Mononuclear cell (primary cell): Measurements from ENCODE around the gene CEND1. TPM values are rescaled to one million over a fixed set of nuclear protein-coding genes. Genes with fewer than 3 reads are reported as not detected.

Experiments
- H3K27me3 ChIP-seq: 2 replicates; pipeline ENCODE4 v1.6.0; 2011; ENCODE audit warnings: low read length, control low read depth; ENCODE audit not compliant: insufficient read depth
- H3K4me1 ChIP-seq: 2 replicates; pipeline ENCODE4 v1.5.1; 2011; ENCODE audit warnings: mild to moderate bottlenecking, low read length, control low read depth; ENCODE audit not compliant: insufficient read depth
- H3K4me3 ChIP-seq: 2 replicates; pipeline ENCODE4 v1.5.1; 2011; ENCODE audit warnings: mild to moderate bottlenecking, low read length, moderate library complexity
- H3K9me3 ChIP-seq: 2 replicates; pipeline ENCODE4 v1.5.1; 2011; ENCODE audit warnings: low read depth, mild to moderate bottlenecking, control low read depth, low read length
- total RNA-seq: library from RNA; depleted of rRNA; stranded (reverse); fragments of >200 nt; gene quantifications from one replicate; pipeline ENCODE4 v1.2.3, GENCODE V29; 2012

CEND1 gene
- total RNA-seq, 1 donor = not detected

GRCh38 chr11:796565-797295, 6.8 kb upstream of the CEND1 start:
- no peaks in the 10 kb centered on the region for H3K9me3 ChIP-seq

GRCh38 chr11:795634-796564, 6.0 kb upstream of the CEND1 start:
- no peaks in the 10 kb centered on the region for H3K9me3 ChIP-seq
- peaks cover 30% of the 10 kb centered on the region for H3K4me1 ChIP-seq
- H3K4me3 ChIP-seq = peak overlapping the region; percentile 49
- H3K27me3 ChIP-seq = no peaks in the 10 kb centered on the region

More at GRCh38 chr11:796565-797295, 6.8 kb upstream of the CEND1 start:
- no peaks in the 10 kb centered on the region for H3K27me3 ChIP-seq
- H3K4me3 ChIP-seq = peak overlapping the region; percentile 79
- peaks cover 30% of the 10 kb centered on the region for H3K4me1 ChIP-seq

GRCh38 chr11:794766-795633, 5.1 kb upstream of the CEND1 start:
- H3K9me3 ChIP-seq = no peaks in the 10 kb centered on the region
- H3K4me1 ChIP-seq = peaks cover 30% of the 10 kb centered on the region
- H3K27me3 ChIP-seq = no peaks in the 10 kb centered on the region
- no peak overlapping the region for H3K4me3 ChIP-seq

- no peaks in the 10 kb centered on the region for H3K9me3 ChIP-seq
- no peak overlapping the region for H3K4me3 ChIP-seq
- peaks cover 4% of the 10 kb centered on the region for H3K27me3 ChIP-seq
- peaks cover 30% of the 10 kb centered on the region for H3K4me1 ChIP-seq
These were observed 4.3 kb upstream of the CEND1 start for GRCh38 chr11:794013-794765.

GRCh38 chr11:793556-793955, 3.7 kb upstream of the CEND1 start:
- Histone ChIP-seq H3K9me3 (no peaks in the 10 kb centered on the region), H3K4me3 (no peak overlapping the region), H3K4me1 (peaks cover 27% of the 10 kb centered on the region)

GRCh38 chr11:792873-793272, 3.0 kb upstream of the CEND1 start:
- Histone ChIP-seq H3K4me1 (peaks cover 23% of the 10 kb centered on the region), H3K9me3 (no peaks in the 10 kb centered on the region), H3K27me3 (peaks cover 4% of the 10 kb centered on the region), H3K4me3 (no peak overlapping the region)

More at GRCh38 chr11:793556-793955, 3.7 kb upstream of the CEND1 start:
- peaks cover 4% of the 10 kb centered on the region for H3K27me3 ChIP-seq

- Histone ChIP-seq H3K4me1 (peaks cover 23% of the 10 kb centered on the region), H3K27me3 (peaks cover 4% of the 10 kb centered on the region), H3K9me3 (no peaks in the 10 kb centered on the region), H3K4me3 (no peak overlapping the region)
These were observed 2.6 kb upstream of the CEND1 start for GRCh38 chr11:792535-792821.

GRCh38 chr11:791658-792534, 2.0 kb upstream of the CEND1 start:
- H3K27me3 ChIP-seq = peaks cover 4% of the 10 kb centered on the region
- peaks cover 18% of the 10 kb centered on the region for H3K4me1 ChIP-seq
- no peak overlapping the region for H3K4me3 ChIP-seq
- H3K9me3 ChIP-seq = no peaks in the 10 kb centered on the region

- Histone ChIP-seq H3K4me3 (no peak overlapping the region), H3K9me3 (no peaks in the 10 kb centered on the region), H3K4me1 (peaks cover 10% of the 10 kb centered on the region), H3K27me3 (peaks cover 4% of the 10 kb centered on the region)
These were observed 1.1 kb upstream of the CEND1 start for GRCh38 chr11:790721-791564.

GRCh38 chr11:788953-789940, 643 bp downstream of the CEND1 start:
- Histone ChIP-seq H3K27me3 (peaks cover 4% of the 10 kb centered on the region), H3K4me3 (no peak overlapping the region), H3K4me1 (no peaks in the 10 kb centered on the region), H3K9me3 (no peaks in the 10 kb centered on the region)

GRCh38 chr11:788009-788640, 1.8 kb downstream of the CEND1 start:
- Histone ChIP-seq H3K9me3 (no peaks in the 10 kb centered on the region), H3K27me3 (peaks cover 4% of the 10 kb centered on the region), H3K4me3 (no peak overlapping the region), H3K4me1 (no peaks in the 10 kb centered on the region)
